OCI-LY7 (cell line): ENCODE measurements around the gene NAA10. TPM values are rescaled to one million over a fixed set of nuclear protein-coding genes. Genes with fewer than 3 reads are reported as not detected.

Experiments used
- BruUV-seq: library from RNA; stranded (reverse); fragments of 400-500 nt; replicated peaks from 2 replicates; lab custom pipeline; 2021; lab: Mats Ljungman, UMichigan
- CTCF ChIA-PET: fragments of 300-600 bp; sonication (Branson Sonifier 250); formaldehyde crosslinking; loops from one replicate; lab custom pipeline; 2022; ENCODE audit warnings: antibody characterized with exemption; ENCODE audit not compliant: unreplicated experiment; lab: Charles Lee
- POLR2A ChIA-PET: fragments of 300-600 bp; sonication (Branson Sonifier 250); formaldehyde crosslinking; loops from one replicate; lab custom pipeline; 2022; ENCODE audit warnings: antibody characterized with exemption; lab: Charles Lee
- DNase-seq: peaks from one replicate; pipeline ENCODE4 v3.0.0-alpha.2; 2015; ENCODE audit warnings: low spot score
- H2AFZ ChIP-seq: fragments of 200-600 bp; sonication (generic), shearing (Covaris generic); 2 replicates; pipeline ENCODE4 v1.6.1; 2014; ENCODE audit warnings: mild to moderate bottlenecking, antibody characterized with exemption, low read length, moderate library complexity
- H3K27ac ChIP-seq: fragments of 200-600 bp; sonication (generic); 2 replicates; pipeline ENCODE4 v1.5.1; 2014; ENCODE audit warnings: mixed run types, low read depth, mild to moderate bottlenecking, moderate library complexity, low read length, inconsistent platforms; ENCODE audit not compliant: poor library complexity, severe bottlenecking
- H3K36me3 ChIP-seq: fragments of 200-600 bp; sonication (generic); 2 replicates; pipeline ENCODE4 v1.6.1; 2014; ENCODE audit warnings: mild to moderate bottlenecking, antibody characterized with exemption, low read length, moderate library complexity, mixed read lengths; ENCODE audit not compliant: insufficient read depth
- H3K4me1 ChIP-seq: fragments of 200-600 bp; sonication (generic); 2 replicates; pipeline ENCODE4 v1.5.1; 2014; ENCODE audit warnings: mild to moderate bottlenecking, low read length; ENCODE audit not compliant: insufficient read depth, poor library complexity, severe bottlenecking
- H3K4me2 ChIP-seq: fragments of 200-600 bp; sonication (generic); 2 replicates; pipeline ENCODE4 v1.6.1; 2014; ENCODE audit warnings: mild to moderate bottlenecking, low read length
- H3K4me3 ChIP-seq: fragments of 200-600 bp; sonication (generic); 2 replicates; pipeline ENCODE4 v1.5.1; 2014; ENCODE audit warnings: mild to moderate bottlenecking, low read depth, low read length; ENCODE audit not compliant: poor library complexity, severe bottlenecking
- H3K79me2 ChIP-seq: fragments of 200-600 bp; sonication (generic); 2 replicates; pipeline ENCODE4 v1.6.1; 2016; ENCODE audit warnings: low read depth, mild to moderate bottlenecking, low read length, moderate library complexity, mixed read lengths; ENCODE audit not compliant: insufficient read depth
- H3K9me2 ChIP-seq: fragments of 200-600 bp; sonication (generic); 2 replicates; pipeline ENCODE4 v1.6.1; 2016; ENCODE audit warnings: mild to moderate bottlenecking, low read length, mixed read lengths; ENCODE audit not compliant: insufficient read depth
- H3K9me3 ChIP-seq: fragments of 200-600 bp; sonication (generic); 2 replicates; pipeline ENCODE4 v1.6.1; 2014; ENCODE audit warnings: mild to moderate bottlenecking, mixed run types, low read length, mixed read lengths
- H4K20me1 ChIP-seq: fragments of 200-600 bp; sonication (generic); 2 replicates; pipeline ENCODE4 v1.6.1; 2014; ENCODE audit warnings: mild to moderate bottlenecking, antibody characterized with exemption, low read length, moderate library complexity, mixed read lengths; ENCODE audit not compliant: insufficient read depth
- EZH2phosphoT487 ChIP-seq: fragments of 200-600 bp; sonication (generic); IDR thresholded peaks from 2 replicates; pipeline ENCODE4 v1.6.1; 2018; ENCODE audit warnings: low read depth, borderline replicate concordance, mild to moderate bottlenecking, mixed run types, antibody characterized with exemption, low read length, moderate library complexity, mixed read lengths
- intact Hi-C: fragments of 100-400 bp; cut with micrococcal nuclease; formaldehyde crosslinking; loops from one replicate; pipeline ENCODE4 v1.10.0; 2022; ENCODE audit not compliant: unreplicated experiment
- total RNA-seq, 2 experiments: library from RNA; depleted of rRNA in 1 of 2; stranded (reverse); fragments of >200 nt in 1 of 2; shearing (Covaris generic) in 1 of 2; gene quantifications; 2 replicates each; pipeline ENCODE4 v1.2.3, GENCODE V29; 2014 to 2022
- TF ChIP-seq, protein P1 (sequence below): fragments of 200-600 bp; sonication (generic); conservative IDR thresholded peaks from 2 replicates; pipeline ENCODE4 v1.5.1; 2014; ENCODE audit warnings: mild to moderate bottlenecking, antibody characterized with exemption, low read length, moderate library complexity, mixed read lengths

The NAA10 gene
- total RNA-seq, 2 experiments from 2014 or later: 82.7 to 105 TPM

DNA sequence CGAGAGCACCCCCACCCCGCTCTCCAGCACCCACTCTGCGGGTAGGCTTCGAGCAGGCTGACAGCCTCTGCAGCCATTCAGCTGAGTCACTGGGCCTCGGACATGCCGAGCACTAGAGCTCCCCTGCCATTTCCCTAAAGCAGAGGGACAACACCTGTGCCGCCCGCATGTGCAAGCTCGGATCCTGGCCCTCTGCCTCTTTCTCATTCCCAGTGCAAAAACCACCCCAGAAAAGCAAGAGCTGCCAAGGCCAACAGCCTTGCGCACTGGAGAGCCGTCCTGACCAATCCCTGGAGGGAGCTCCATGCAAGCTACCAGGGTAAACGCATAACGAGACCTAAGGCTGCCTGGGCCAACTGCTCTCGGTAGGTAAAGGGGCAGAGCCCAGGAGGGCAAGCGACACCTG, 31.4 kb upstream of the NAA10 start:
- no TSS peak for BruUV-seq
- H3K4me2 ChIP-seq: peak overlapping the region; percentile 100
- CTCF ChIA-PET: interaction anchor here (1.0 to 1.1 kb wide), 2 partner anchors 13 to 40 kb away, joined by 3 read pairs; no protein-coding TSS in a partner anchor

DNA sequence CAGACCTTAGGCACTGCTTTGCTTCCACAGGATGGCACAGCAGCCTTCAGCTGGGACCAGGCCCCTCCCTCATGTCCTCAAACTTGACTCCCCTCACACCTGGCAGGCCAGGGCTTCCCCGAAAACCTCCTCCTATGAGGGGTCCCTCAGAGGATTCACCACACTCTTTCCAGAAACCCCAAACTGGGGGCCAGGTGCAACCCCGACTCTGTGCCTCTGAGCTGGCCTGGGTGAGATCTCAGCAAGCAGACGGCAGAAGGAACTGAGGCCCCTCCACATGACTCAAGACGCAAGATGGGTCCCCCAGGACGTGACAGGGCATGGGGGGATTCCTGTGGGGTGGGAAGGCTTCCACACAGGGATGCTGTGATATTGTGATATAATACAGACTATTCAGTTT, 30.6 kb upstream of the NAA10 start:
- Histone ChIP-seq H3K9me2 (no peaks in the 10 kb centered on the region), H3K4me1 (peaks cover 33% of the 10 kb centered on the region), H3K4me2 (no peak overlapping the region), H3K9me3 (no peaks in the 10 kb centered on the region), H4K20me1 (peaks cover 14% of the 10 kb centered on the region; the same call in 1 of the 2 replicates), H3K4me3 (no peak overlapping the region), H2AFZ (no peak overlapping the region), H3K27ac (no peak overlapping the region), H3K36me3 (peaks cover 94% of the 10 kb centered on the region), H3K79me2 (peaks cover 73% of the 10 kb centered on the region)
- no peak for DNase-seq
- TF ChIP-seq, protein P1, sequence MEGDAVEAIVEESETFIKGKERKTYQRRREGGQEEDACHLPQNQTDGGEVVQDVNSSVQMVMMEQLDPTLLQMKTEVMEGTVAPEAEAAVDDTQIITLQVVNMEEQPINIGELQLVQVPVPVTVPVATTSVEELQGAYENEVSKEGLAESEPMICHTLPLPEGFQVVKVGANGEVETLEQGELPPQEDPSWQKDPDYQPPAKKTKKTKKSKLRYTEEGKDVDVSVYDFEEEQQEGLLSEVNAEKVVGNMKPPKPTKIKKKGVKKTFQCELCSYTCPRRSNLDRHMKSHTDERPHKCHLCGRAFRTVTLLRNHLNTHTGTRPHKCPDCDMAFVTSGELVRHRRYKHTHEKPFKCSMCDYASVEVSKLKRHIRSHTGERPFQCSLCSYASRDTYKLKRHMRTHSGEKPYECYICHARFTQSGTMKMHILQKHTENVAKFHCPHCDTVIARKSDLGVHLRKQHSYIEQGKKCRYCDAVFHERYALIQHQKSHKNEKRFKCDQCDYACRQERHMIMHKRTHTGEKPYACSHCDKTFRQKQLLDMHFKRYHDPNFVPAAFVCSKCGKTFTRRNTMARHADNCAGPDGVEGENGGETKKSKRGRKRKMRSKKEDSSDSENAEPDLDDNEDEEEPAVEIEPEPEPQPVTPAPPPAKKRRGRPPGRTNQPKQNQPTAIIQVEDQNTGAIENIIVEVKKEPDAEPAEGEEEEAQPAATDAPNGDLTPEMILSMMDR: no peak
- BruUV-seq: no TSS peak
- ChIA-PET CTCF (no interaction called here), POLR2A (no interaction called here)
- intact Hi-C loops: loop anchor here (5.0 kb wide), 1 partner anchor 173 kb away; the partner anchor contains the start of genes IDH3G and SSR4

More for the DNA sequence above, 31.4 kb upstream of the NAA10 start:
- Histone ChIP-seq H3K36me3 (peaks cover 86% of the 10 kb centered on the region), H3K9me3 (no peaks in the 10 kb centered on the region), H3K4me1 (peaks cover 33% of the 10 kb centered on the region), H4K20me1 (peaks cover 14% of the 10 kb centered on the region; the same call in 1 of the 2 replicates), H3K27ac (no peak overlapping the region), H3K4me3 (peak overlapping the region; percentile 78), H3K9me2 (no peaks in the 10 kb centered on the region), H2AFZ (no peak overlapping the region), H3K79me2 (peaks cover 82% of the 10 kb centered on the region)
- intact Hi-C loops: loop anchor here (5.0 kb wide), 1 partner anchor 174 kb away; the partner anchor contains the start of genes IDH3G and SSR4
- TF ChIP-seq, protein P1: no peak
- no peak for TF ChIP-seq EZH2phosphoT487
- no peak for DNase-seq
- POLR2A ChIA-PET: interaction anchor here (1.1 to 1.5 kb wide), 3 partner anchors 9 to 39 kb away, joined by 4 to 6 read pairs (median 4); no protein-coding TSS in a partner anchor

DNA sequence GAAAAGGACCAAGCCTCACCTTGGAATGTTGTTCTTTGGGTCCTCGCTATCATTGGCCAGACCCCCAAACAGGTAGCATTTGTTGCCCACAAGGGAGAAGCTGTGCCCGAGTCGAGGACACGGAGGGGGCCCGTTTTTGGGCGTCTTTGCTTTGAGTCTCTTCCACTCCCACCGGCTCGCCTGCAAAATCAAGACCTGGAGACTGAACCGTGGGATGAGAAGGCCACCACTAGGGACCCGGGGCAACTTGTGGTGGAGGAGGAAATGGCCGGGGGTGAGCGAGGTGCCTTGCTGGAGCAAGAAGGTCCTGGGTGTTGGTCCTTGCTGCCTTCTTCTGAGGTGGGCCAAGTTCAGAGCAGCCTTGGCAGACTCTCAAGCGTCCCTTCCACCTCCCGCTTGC, 29.3 kb upstream of the NAA10 start:
- no peak overlapping the region for H3K27ac ChIP-seq
- H2AFZ ChIP-seq: no peak overlapping the region
- no TSS peak for BruUV-seq
- H3K79me2 ChIP-seq: peaks cover 61% of the 10 kb centered on the region
- H3K4me2 ChIP-seq: no peak overlapping the region
- intact Hi-C loops: no loop called here
- H3K9me2 ChIP-seq: no peaks in the 10 kb centered on the region
- no peak overlapping the region for H3K4me3 ChIP-seq
- no peak for DNase-seq
- peaks cover 33% of the 10 kb centered on the region for H3K4me1 ChIP-seq
- ChIA-PET POLR2A (no interaction called here), CTCF (no interaction called here)
- H3K36me3 ChIP-seq: peaks cover 99% of the 10 kb centered on the region
- peaks cover 14% of the 10 kb centered on the region; the same call in 1 of the 2 replicates for H4K20me1 ChIP-seq
- H3K9me3 ChIP-seq: no peaks in the 10 kb centered on the region
- TF ChIP-seq EZH2phosphoT487: no peak
- TF ChIP-seq, protein P1: no peak
